BLaER1 treated with 17β-estradiol and CSF1 and Interleukin-3, amounts not matched to agents 10 nM and 100 nM (cell line): Measurements from ENCODE around the gene ACACB.
A peak's percentile ranks its signal among the peaks of the same experiment; 100 is the strongest.

ENCODE experiments used
- H3K27ac ChIP-seq, 11 experiments: shearing (Covaris generic); formaldehyde crosslinking; 2 replicates each; pipeline ENCODE4 v1.8.1; 2022
- H3K27me3 ChIP-seq, 11 experiments: shearing (Covaris generic); formaldehyde crosslinking; 2 replicates each; pipeline ENCODE4 v1.8.1; 2022
- H3K36me3 ChIP-seq, 11 experiments: shearing (Covaris generic); formaldehyde crosslinking; 2 replicates each; pipeline ENCODE4 v1.8.1; 2022
- H3K4me1 ChIP-seq, 10 experiments: shearing (Covaris generic); formaldehyde crosslinking; 2 replicates each; pipeline ENCODE4 v1.8.1; 2022
- H3K4me2 ChIP-seq, 11 experiments: shearing (Covaris generic); formaldehyde crosslinking; 2 replicates each; pipeline ENCODE4 v1.8.1; 2022
- H3K4me3 ChIP-seq, 10 experiments: shearing (Covaris generic); formaldehyde crosslinking; 2 replicates each; pipeline ENCODE4 v1.8.1; 2022
- H3K9ac ChIP-seq, 11 experiments: shearing (Covaris generic); formaldehyde crosslinking; 2 replicates each; pipeline ENCODE4 v1.8.1; 2022
- H3K9me3 ChIP-seq, 11 experiments: shearing (Covaris generic); formaldehyde crosslinking; replicated peaks in 1 of 11; 2 replicates each; pipeline ENCODE4 v1.8.1; 2022
- H4K20me1 ChIP-seq, 11 experiments: shearing (Covaris generic); formaldehyde crosslinking; 2 replicates each; pipeline ENCODE4 v1.8.1; 2022
- Cebpa-rat ChIP-seq, 11 experiments: shearing (Covaris generic); IDR thresholded peaks; 2 replicates each; pipeline ENCODE4 v1.8.1; 2022

ACACB gene

DNA sequence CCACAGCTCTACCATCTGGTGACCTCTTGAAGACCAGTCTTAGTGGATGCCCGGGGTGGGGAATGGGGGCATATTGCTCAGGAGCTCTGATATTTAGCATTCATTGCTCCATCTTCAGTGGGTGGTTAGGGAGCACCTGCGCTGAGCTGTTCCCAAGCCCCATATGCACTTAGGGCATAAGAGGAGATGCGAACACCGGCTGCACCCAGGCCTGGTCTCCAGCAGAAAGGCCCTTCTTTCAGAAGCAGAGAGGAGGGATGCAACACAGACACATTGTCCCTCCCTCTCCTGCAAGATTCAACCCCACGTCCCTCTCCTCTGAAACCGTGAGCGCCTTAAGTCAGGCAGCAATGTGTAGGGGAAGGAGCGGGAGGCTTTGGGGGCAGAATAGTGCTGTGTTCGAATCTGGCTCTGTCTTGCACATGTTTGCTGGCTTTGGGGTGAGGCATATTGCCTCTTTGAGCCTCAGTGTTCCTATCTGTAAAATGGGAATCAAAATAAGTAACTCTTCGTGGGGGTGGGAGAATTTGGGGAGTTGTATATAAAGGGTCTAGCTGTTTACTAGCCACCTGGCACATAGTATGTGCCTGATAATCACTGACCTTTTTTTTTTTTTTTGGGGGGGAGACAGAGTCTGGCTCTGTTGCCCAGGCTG is 105.0 kb downstream of the ACACB start:
- no peaks in the 10 kb centered on the region for H3K36me3 ChIP-seq
- no peak overlapping the region for H3K4me2 ChIP-seq
- H3K27ac ChIP-seq = no peak overlapping the region
- H3K4me1 ChIP-seq = no peaks in the 10 kb centered on the region
- H3K4me3 ChIP-seq = no peak overlapping the region
- 0 out of 22 replicates have a peak, but pooled peaks cover 0 to 3% (median 0%) of the 10 kb centered on the region in 11 experiments for H4K20me1 ChIP-seq
- TF ChIP-seq Cebpa-rat (IDR thresholded peaks at IDR 0.05) = no peak
- H3K9me3 ChIP-seq = no peaks in the 10 kb centered on the region
- no peaks in the 10 kb centered on the region for H3K27me3 ChIP-seq
- no peak overlapping the region for H3K9ac ChIP-seq

DNA sequence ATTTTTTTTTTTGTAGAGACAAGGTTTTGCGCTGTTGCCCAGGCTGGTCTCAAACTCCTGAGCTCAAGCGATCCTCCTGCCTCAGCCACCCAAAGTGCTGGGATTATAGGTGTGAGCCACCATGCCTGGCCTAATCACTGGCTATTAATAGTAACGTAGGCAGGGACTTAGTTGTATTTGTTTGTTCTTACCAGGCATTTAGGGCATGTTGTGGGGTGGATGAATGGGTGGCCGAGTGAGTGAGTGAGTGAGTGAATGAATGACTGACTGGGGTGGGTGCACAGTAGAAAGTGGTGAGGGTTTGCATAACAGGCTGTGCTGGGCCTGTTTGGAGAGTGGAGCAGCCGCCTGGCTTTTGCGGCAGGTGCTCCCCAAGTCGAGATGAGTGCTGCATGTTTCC is 105.7 kb downstream of the ACACB start:
- H3K9me3 ChIP-seq = no peaks in the 10 kb centered on the region
- no peak overlapping the region for H3K4me2 ChIP-seq
- H3K27ac ChIP-seq = no peak overlapping the region
- no peaks in the 10 kb centered on the region for H3K27me3 ChIP-seq
- H3K4me1 ChIP-seq = no peaks in the 10 kb centered on the region
- TF ChIP-seq Cebpa-rat (IDR thresholded peaks at IDR 0.05) = no peak
- H3K9ac ChIP-seq = no peak overlapping the region
- no peak overlapping the region for H3K4me3 ChIP-seq
- H3K36me3 ChIP-seq = no peaks in the 10 kb centered on the region
- 0 out of 22 replicates have a peak, but pooled peaks cover 0 to 3% (median 0%) of the 10 kb centered on the region in 11 experiments for H4K20me1 ChIP-seq

DNA sequence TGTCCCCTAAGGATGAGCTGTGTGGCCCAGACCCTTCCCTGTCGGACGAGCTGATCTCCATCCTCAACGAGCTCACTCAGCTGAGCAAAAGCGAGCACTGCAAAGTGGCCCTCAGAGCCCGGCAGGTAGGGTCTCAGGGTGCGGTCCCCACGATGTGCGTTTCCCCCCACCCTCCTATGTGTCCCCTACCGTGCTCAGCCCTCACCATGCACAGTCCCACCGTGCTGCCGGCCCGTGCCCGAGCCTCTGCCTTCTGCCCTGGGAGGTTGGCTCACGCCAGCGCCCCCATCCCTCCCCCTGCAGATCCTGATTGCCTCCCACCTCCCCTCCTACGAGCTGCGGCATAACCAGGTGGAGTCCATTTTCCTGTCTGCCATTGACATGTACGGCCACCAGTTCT is 106.1 kb downstream of the ACACB start:
- no peak overlapping the region for H3K4me2 ChIP-seq
- H3K4me3 ChIP-seq = no peak overlapping the region
- no peaks in the 10 kb centered on the region for H3K9me3 ChIP-seq
- H3K9ac ChIP-seq = no peak overlapping the region
- 0 out of 22 replicates have a peak, but pooled peaks cover 0 to 3% (median 0%) of the 10 kb centered on the region in 11 experiments for H4K20me1 ChIP-seq
- no peaks in the 10 kb centered on the region for H3K27me3 ChIP-seq
- no peak for TF ChIP-seq Cebpa-rat (IDR thresholded peaks at IDR 0.05)
- H3K4me1 ChIP-seq = no peaks in the 10 kb centered on the region
- no peak overlapping the region for H3K27ac ChIP-seq
- H3K36me3 ChIP-seq = no peaks in the 10 kb centered on the region

DNA sequence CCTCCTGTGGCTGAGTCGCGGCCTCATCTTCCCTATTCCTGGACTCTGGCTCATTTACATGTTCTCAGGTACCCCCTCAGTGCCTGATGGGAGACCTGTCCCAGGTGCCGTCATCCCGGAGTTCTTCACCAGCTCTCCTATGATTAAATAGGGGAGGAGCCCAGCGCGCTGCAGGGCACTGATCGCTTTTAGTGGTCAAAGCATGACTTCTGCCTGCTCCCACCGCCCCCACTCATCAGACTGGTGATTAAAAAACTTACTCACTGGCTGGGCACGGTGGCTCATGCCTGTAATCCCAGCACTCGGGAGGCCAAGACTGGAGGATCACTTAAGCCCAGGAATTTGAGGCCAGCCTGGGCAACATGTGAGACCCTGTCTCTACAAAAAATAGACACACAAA is 106.8 kb downstream of the ACACB start:
- Histone ChIP-seq H3K9ac (no peak overlapping the region), H4K20me1 (0 out of 22 replicates have a peak, but pooled peaks cover 0 to 3% (median 0%) of the 10 kb centered on the region in 11 experiments)
- no peak for TF ChIP-seq Cebpa-rat (IDR thresholded peaks at IDR 0.05)

DNA sequence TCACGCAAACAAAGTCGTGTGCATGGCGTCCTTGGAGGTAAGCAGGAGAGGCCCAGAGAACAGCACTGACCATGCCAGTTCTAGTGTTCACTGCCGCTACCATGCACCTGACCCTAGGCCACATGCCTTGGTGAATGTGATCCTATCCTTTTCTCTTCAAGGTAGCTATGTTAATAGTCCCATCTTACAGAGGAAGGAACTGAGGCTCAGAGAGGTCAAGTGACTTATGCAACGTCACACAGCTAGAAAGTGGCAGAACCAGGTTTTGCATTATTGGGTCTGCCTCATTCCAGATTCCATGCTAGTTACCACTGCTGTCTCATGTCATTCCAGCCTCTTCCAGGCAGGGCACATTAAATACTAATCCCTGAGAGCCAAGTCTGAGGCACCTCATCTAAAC is 107.5 kb downstream of the ACACB start:
- no peaks in the 10 kb centered on the region for H3K36me3 ChIP-seq
- no peak overlapping the region for H3K27ac ChIP-seq
- no peak overlapping the region for H3K9ac ChIP-seq
- H3K9me3 ChIP-seq = no peaks in the 10 kb centered on the region
- H3K4me3 ChIP-seq = no peak overlapping the region
- no peak for TF ChIP-seq Cebpa-rat (IDR thresholded peaks at IDR 0.05)
- no peaks in the 10 kb centered on the region for H3K4me1 ChIP-seq
- H3K4me2 ChIP-seq = no peak overlapping the region
- H3K27me3 ChIP-seq = no peaks in the 10 kb centered on the region
- 0 out of 22 replicates have a peak, but pooled peaks cover 0 to 3% (median 0%) of the 10 kb centered on the region in 11 experiments for H4K20me1 ChIP-seq

More for the DNA sequence above, 106.8 kb downstream of the ACACB start:
- no peaks in the 10 kb centered on the region for H3K9me3 ChIP-seq
- no peaks in the 10 kb centered on the region for H3K27me3 ChIP-seq
- no peaks in the 10 kb centered on the region for H3K36me3 ChIP-seq
- no peak overlapping the region for H3K27ac ChIP-seq
- H3K4me1 ChIP-seq = no peaks in the 10 kb centered on the region
- no peak overlapping the region for H3K4me3 ChIP-seq
- no peak overlapping the region for H3K4me2 ChIP-seq

DNA sequence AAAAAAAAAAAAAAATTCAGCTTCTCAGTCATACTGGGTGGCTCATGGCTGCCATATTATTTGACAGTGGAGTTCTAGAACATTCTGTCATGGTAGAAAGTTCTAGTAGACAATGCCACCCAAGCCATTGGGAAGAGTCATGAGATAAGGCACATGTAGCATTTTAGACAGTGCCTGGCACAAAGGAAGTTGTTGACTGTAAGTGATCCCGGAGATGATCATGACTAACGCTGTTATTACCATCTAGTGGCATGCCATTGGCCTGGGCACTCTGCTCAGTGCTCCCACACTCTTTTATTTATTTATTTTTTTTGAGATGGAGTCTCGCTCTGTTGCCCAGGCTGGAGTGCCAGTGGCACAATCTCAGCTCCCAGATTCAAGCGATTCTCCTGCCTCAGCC is 112.3 kb downstream of the ACACB start:
- H3K9ac ChIP-seq = no peak overlapping the region
- no peak overlapping the region for H3K4me3 ChIP-seq
- H3K4me2 ChIP-seq = no peak overlapping the region
- no peak for TF ChIP-seq Cebpa-rat (IDR thresholded peaks at IDR 0.05)
- peaks cover 0 to 17% (median 4%) of the 10 kb centered on the region in 10 experiments; a peak in 7 of 20 replicates for H3K4me1 ChIP-seq
- peaks cover 0 to 6% (median 0%) of the 10 kb centered on the region in 11 experiments; a peak in 1 of 22 replicates for H4K20me1 ChIP-seq
- H3K36me3 ChIP-seq = no peaks in the 10 kb centered on the region
- H3K27ac ChIP-seq = no peak overlapping the region
- no peaks in the 10 kb centered on the region for H3K27me3 ChIP-seq
- no peaks in the 10 kb centered on the region for H3K9me3 ChIP-seq

DNA sequence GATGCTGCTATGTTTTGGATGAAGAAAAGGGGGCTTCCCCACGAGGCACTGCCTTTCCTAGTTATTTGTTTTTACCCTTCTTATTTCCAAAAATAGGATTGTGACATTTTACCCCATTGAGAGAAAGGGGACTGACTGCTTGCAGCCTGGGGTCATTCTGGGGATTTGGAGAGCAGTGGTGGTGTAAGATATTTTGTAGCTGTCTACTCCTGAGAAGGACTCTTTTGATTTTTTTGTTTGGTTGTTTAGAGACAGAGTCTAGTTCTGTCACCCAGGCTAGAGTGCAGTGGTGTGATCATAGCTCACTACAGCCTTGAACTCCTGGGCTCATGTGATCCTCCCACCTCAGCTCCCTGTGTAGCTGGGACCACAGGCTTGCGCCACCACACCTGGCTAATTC is 113.8 kb downstream of the ACACB start:
- H3K36me3 ChIP-seq = no peaks in the 10 kb centered on the region
- peaks cover 0 to 11% (median 0%) of the 10 kb centered on the region in 11 experiments; a peak in 1 of 22 replicates for H4K20me1 ChIP-seq
- no peak overlapping the region for H3K9ac ChIP-seq
- H3K4me3 ChIP-seq = no peak overlapping the region
- no peak overlapping the region for H3K27ac ChIP-seq
- H3K27me3 ChIP-seq = no peaks in the 10 kb centered on the region
- peaks cover 0 to 17% (median 4%) of the 10 kb centered on the region in 10 experiments; a peak in 7 of 20 replicates for H3K4me1 ChIP-seq
- no peaks in the 10 kb centered on the region for H3K9me3 ChIP-seq
- peak overlapping the region in 6 of 11 experiments; percentile 11 to 54 (median 16); a peak in 9 of 22 replicates for H3K4me2 ChIP-seq
- no peak for TF ChIP-seq Cebpa-rat (IDR thresholded peaks at IDR 0.05)

DNA sequence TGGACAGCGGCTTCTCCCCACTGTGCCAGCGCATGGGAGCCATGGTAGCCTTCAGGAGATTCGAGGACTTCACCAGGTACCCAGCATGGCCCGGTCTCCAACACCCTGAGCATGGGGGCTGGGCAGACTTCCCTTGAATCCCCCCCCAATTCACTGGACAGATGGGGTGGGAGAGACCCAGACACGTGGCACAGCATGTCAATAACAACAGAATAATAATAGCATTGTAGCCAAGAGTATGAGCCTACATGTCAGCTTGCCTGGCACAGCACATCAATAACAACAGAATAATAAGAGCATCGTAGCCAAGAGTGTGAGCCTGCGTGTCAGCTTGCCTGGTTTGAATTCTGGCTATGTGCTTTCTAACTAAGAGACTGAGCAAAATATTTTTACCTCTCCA is 116.3 kb downstream of the ACACB start:
- Histone ChIP-seq H3K36me3 (no peaks in the 10 kb centered on the region), H3K4me2 (no peak overlapping the region), H3K4me1 (peaks cover 0 to 17% (median 4%) of the 10 kb centered on the region in 10 experiments; a peak in 7 of 20 replicates), H3K4me3 (no peak overlapping the region), H3K27ac (no peak overlapping the region), H3K27me3 (no peaks in the 10 kb centered on the region), H3K9me3 (no peaks in the 10 kb centered on the region), H4K20me1 (peaks cover 0 to 11% (median 0%) of the 10 kb centered on the region in 11 experiments; a peak in 1 of 22 replicates), H3K9ac (no peak overlapping the region)
- TF ChIP-seq Cebpa-rat (IDR thresholded peaks at IDR 0.05) = no peak

DNA sequence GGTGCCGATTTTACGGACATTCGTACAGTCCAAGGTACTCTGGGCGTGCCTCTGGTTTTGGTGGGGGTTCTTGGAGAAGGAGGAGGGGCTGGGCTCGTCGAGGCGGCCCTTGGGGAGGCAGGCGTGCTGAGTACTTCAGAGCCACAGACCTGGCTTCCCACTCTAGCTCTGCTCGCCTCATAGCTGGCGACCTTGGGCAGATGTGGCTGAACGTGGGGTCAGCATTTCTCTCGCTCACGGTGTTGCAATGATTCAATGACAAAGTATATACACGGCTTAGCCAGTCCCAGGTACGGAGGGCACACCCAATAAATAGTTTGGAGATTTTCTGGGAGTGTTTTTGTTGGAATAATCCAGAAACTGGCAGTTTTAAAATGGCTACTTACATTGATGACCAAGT is 117.6 kb downstream of the ACACB start:
- Histone ChIP-seq H3K4me3 (no peak overlapping the region), H3K27me3 (no peaks in the 10 kb centered on the region), H3K9me3 (no peaks in the 10 kb centered on the region), H4K20me1 (peaks cover 0 to 11% (median 0%) of the 10 kb centered on the region in 11 experiments; a peak in 1 of 22 replicates), H3K9ac (no peak overlapping the region), H3K27ac (no peak overlapping the region), H3K36me3 (no peaks in the 10 kb centered on the region), H3K4me1 (peaks cover 0 to 17% (median 4%) of the 10 kb centered on the region in 10 experiments; a peak in 7 of 20 replicates), H3K4me2 (no peak overlapping the region)
- TF ChIP-seq Cebpa-rat (IDR thresholded peaks at IDR 0.05) = no peak

DNA sequence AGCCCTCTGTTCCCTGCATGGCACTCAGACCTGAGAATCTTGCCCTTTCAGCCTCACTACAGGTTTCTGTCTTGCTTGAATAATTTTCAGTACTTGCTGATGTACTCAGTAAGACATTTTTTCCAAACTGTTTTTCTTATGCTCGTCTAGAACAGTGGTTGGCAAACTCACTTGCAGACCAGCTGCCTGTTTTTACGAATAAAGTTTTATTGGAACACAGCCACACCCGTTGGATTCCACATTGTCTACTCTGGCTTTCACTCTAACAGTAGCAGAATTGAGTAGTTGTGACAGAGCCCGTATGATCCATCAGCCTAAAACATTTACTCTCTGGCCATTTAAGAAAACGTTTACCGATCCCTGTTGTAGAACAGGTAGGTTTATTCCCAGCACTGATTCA is 119.9 kb downstream of the ACACB start:
- Histone ChIP-seq H3K27ac (no peak overlapping the region), H4K20me1 (peaks cover 0 to 11% (median 0%) of the 10 kb centered on the region in 11 experiments; a peak in 1 of 22 replicates), H3K36me3 (peaks cover 0 to 5% (median 0%) of the 10 kb centered on the region in 11 experiments; a peak in 5 of 22 replicates), H3K4me1 (no peaks in the 10 kb centered on the region), H3K9ac (no peak overlapping the region), H3K27me3 (no peaks in the 10 kb centered on the region), H3K4me2 (no peak overlapping the region), H3K9me3 (no peaks in the 10 kb centered on the region), H3K4me3 (no peak overlapping the region)
- no peak for TF ChIP-seq Cebpa-rat (IDR thresholded peaks at IDR 0.05)
